HG02623 (cell line): ENCODE measurements around the gene CPOX.
"Not testable (repeated sequence)": the region's sequence is repeated elsewhere in the genome, so short reads cannot be mapped to it uniquely, and the experiment has no call there.

Experiments
- ATAC-seq: cut with Tn5 transposase; IDR thresholded peaks from one replicate; pipeline ENCODE4 v1.9.1; 2021; ENCODE audit warnings: moderate library complexity; ENCODE audit not compliant: unreplicated experiment

Gene CPOX

DNA sequence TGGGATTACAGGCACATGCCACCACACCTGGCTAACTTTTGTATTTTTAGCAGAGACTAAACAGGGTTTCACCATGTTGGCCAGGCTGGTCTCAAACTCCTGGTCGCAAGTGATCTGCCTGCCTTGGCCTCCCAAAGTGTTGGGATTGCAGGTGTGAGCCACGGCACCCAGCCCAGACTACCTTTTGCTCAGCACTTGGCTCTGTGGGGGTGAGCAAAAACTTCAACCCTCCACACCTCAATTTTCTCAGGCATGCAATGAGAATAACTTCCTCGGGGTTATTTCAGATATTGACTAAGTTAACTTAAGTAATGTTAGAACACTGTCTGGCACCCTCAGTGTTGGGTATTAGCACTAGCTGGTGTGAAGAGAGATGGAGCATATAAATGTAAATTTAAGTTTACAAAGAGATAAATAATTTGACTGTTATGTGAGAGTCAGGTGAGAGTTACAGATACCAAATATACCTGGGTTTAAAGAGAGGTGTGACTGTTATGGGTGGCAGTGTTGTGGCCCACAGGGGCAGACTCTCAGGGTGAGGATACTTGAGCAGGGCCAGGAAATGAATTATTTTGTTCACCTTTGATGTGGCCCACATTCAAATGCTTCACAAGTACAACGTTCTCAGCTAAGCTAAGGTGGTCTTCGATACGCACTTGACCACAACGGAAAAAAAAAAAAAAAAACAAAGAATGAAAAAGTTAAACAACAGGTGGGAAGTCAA is 29.0 kb downstream of the CPOX start:
- peak; percentile 15 for ATAC-seq

DNA sequence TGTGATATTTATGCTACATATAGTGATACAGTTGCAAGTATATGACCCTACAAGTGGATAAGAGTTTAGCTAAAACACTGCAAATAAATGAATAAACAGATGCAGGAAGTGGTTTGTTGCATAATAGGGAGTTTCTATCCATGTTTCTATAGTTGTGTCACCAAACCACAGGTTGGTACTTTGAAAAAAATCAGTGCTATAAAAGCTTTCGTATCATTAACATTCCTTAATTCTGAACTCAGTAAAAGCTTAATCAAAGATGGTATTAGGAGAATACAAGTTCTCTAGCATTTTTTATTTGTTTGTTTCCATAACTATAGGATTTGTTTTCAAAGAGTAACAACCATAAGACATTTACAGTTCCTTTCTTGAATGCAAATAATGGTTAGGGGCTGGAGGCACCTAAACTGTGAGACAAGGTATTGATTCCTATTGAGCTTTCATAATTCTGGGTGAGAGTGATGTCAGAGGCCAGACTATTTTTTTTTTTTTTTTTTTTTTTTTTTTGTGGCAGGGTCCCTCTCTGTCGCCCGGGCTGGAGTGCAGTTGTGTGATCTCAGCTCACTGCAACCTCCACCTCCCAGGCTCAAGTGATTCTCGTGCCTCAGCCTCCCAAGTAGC is 29.6 kb downstream of the CPOX start:
- ATAC-seq, result peak; percentile 48

DNA sequence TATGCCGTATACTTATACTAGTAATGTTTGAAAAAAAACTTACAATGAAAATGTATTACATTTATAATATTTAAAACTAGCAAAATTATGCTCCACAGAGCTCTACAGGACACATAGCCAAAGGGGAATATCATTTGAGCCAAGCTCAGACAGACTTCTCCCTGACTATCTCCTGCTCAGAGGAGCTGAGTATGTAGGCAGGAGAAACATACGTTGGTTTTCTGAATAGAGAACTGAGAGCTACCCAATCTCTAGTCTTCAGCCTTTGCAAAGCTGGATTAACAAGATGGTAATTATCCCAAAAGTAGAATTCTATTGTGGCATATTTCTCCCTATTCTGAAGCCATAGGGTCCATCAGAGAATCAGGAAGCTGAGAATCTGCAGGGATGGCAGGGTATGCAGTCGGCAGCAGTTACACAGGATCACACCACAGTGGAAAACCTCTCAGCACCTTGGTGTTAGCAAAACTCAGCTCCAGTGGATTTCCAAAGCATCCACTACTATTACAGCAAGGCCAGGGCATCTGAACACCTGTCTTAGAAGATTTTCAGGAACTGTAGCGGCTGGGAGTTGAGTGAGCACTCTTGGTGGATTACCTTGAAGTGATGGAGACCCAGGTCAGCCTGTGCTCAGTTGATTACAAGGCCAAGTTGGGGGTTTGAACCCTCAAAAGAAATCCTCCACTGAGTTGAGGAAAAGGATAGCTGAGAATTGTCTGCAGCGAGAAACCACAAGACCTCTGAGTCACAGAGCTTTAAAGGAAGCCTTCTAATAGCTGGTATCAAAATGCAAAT is 31.5 kb downstream of the CPOX start:
- no peak for ATAC-seq

DNA sequence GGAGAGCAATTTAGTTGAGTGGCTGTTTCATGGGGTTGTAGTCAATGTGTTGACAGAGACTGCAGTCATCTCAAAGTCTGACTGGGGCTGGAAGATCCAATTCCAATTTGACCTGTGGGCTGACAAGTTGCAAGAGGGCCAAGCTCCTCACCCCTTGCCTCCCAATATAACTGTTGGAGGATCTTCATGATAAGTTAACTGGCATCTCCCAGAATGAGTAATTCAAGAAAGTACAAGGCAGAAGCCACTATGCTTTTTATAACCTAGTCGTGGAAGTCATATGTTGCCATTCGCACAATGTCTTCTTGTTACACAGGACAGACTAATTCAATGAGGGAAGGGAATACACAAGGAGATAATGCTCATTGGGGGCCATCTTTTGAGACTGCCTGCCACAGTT is 32.5 kb downstream of the CPOX start:
- ATAC-seq, result no peak

DNA sequence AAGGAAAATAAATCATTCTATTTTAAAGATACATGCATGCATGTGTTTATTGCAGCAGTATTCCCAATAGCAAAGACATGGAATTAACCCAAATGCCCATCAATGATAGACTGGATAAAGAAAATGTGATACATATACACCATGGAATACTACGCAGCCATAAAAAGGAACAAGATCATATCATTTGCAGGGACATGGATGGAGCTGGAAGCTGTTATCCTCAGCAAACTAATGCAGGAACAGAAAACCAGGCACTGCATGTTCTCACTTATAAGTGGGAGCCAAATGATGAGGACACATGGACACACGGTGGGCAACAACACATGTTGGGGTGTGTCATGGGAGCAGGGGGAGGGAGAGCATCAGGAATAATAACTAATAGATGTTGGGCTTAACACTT is 33.6 kb downstream of the CPOX start:
- not testable (repeated sequence) for ATAC-seq

DNA sequence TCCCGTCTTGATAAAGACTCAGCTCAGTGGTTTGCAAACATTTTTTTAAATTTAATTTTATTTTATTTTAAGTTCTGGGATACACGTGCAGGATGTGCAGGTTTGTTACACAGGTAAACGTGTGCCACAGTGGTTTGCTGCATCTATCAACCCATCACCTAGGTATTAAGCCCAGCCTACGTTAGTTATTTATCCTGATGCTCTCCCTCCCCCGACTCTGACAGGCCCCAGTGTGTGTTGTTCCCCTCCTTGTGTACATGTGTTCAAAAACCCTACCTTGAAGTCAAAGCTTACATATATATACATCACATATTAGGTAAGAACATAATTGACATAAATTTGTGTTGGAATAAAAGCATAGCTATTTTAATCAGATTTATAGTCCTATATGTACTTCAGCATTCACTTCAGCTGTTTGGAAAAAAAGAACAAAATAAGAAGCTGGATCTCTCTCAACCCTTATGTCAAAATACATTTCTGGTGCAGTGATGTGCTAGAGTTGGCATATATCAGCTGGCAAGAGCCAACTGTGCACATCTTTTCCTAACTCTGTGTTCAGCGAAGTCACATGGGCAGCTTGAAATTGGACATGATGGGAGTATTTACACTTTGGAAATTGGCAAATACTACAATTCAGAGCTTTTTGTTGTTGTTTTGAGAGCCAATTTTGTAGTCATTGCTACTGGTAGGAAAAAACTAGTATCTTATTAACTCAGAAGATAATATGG is 35.1 kb downstream of the CPOX start:
- no peak for ATAC-seq

DNA sequence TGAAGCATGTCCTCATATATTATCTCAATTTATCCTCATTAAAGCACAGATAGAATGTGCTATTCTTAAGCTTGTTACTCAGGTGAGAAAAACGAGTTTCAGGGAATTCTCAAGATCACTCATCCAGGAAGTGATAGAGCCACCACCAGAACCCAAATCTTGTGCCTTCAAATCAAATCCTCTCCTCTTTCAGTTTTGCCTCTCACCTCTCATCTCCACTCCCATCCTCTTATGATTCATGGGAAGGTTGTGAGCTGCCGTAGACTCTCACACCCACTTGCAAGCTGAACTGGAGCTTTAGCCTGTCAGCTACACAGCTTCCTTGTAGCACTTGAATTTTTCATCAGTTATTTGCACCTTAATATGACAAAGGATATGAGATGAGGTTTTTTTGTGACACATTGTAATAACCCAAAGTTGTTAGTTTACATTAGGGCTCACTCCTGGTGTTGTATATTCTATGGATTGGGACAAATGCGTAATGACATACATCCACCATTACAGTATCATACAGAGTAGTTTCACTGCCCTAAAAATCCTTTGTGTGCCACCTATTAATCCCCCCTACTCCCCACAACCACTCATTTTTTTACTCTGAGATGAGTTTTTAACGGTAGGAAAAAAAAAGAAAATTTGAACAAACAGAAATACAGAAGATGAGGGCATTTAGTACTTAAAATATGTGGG is 35.9 kb downstream of the CPOX start:
- peak; percentile 22 for ATAC-seq

DNA sequence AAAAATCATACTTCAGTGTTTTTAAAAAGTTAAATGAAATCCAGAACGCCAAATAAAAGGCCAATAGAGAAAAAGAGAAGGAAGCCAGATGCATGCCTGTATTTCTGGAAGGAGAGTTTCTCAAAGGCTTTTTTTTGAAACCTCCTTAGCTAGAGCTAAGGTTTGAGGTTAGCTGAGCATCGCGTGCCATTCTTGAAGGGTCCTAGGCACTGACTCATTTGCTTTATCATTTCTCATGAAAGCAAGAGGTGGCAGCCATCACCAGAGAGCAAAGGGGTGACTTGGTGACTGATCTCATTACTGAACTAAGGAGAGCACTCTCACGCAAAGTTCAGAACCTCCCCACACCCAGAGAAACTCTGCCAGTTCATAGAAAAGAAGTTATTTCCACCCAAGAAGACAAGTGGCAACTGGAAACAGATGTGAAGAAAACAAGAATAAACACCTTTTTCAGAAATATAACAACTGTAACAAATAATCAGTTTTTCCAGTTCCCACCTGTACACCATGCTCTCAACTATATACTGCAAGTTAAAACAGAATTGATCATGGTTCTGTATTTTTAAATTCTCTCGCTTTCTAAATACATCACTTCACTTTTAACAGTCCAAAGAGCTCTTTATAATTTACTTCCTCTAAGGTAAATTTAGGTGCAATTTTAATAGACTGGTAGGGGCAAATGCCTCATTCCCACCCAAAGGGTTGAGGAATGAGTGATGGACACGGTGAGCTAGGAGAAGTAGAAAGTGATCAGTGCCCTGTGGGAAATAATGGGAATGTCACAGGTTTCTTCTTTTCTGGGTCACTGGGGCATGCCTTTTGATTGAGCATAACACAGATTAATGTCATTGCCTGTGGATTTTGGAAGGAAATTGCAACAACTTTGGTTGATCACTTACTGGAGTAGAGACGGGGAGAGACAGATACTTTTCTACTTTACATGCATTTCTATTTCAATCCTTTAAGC is 37.0 kb downstream of the CPOX start:
- ATAC-seq, result peak; percentile 70

DNA sequence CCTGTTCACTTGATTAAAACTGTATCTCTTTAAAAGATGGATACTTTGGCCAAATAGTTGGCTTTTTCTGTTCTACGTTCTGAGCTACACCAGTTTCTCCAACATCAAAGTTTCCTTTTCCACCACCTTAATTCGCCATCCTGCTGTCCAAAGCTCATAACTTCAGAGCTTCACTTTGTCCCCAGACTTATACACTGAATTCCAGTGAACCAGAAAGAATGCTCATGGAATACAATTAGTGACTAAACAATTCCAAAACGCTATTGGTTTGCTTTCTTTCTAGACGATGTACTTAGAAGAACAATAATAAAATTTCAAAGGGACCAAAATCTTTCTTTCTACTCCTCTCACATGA is 38.4 kb downstream of the CPOX start:
- no peak for ATAC-seq

DNA sequence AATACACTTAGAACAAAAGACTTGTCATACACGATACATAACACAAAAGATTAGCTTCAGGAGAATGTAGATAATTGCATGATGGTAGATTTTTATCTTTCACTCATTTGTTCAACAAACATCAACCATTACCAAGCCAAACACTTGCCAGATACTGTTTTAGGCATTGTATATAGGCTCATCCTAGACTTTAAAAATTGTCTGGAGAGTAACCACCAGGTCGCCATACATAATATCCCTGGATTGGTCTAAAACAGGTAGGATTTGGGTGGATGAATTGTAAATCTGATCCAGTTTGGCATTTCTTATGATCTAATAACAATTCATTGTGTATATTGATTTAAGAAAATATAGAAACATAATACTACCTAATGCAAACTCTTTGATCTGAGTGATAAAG is 38.8 kb downstream of the CPOX start:
- ATAC-seq, result no peak

DNA sequence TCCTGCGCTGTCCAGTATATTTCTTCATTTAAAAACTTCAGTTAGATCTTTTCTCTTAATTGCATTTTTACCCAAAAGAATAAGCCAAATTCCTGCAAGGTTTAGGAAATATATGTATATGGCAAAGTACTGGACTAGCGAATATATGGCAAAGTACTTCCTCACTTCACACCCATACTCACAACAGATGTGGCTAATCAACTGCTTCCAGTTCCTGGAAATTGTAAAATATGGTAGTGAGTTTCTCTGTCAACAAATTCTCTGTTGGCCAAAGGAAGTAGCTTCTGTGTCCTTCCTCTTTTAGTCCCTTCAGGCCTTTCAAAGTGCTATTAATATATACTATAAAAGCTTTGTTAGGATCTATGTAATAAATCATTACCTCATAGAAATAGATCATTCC is 39.7 kb downstream of the CPOX start:
- no peak for ATAC-seq

DNA sequence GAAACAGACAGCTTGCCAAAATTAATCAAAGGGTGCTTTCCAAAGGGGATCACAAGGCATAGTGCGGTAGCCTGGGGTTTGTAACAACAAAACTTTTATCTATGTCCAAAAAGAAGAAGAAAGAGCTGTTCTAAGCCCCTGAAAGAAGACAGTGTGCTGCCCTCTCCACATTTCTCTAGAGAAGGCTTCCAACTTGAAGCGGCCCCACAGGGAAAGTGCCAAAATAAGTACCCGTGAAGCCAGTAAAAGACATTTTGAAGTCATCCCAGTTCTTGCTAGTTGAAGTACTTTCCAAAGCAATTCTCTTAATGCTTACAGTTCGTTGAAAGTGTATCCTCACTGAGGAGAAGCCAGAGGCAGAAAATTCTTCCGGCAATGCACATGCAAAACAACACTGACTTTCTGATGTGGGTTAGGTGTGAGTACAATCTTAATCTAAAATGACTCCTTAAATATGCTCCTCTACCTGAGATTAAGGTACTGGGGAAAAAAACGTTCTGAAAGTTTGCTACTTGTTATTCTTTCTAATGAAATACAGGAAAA is 40.3 kb downstream of the CPOX start:
- ATAC-seq, result no peak

DNA sequence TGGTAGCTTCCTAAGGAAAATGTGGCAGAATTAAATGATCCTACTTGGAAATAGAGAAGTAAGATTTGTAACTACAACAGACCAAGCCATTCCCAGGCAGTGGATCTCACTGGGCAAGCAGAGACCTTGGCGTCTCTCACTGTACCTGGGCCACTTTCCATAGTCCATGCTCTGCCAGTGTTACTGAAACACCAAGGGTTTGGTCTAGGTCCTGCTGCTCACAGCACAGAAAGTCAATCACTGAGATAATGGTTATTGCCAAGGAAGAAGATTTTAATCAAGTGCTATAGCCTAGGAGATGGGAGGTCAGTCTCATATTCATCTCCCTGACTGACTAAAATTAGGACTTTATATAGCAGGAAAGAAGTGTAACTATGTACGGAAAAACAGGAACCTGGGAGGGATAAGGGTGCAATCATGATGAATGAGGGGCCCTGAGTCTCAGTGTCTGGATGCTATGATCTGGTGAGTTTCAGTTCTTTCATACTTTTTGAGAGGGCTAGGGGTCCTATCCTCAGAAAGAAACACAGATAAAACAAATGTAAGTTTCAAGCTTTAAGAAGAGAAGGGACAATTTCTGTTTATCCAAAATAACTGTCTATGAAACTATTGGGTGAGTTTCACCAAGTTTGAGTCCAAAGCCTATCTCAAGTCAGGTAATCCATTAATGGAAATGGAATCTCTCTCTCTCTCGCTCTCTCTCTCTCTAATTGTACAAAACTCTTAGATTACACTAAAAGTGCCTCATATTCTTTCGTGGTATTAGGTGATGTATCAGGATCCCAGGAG is 41.0 kb downstream of the CPOX start:
- ATAC-seq, result no peak

DNA sequence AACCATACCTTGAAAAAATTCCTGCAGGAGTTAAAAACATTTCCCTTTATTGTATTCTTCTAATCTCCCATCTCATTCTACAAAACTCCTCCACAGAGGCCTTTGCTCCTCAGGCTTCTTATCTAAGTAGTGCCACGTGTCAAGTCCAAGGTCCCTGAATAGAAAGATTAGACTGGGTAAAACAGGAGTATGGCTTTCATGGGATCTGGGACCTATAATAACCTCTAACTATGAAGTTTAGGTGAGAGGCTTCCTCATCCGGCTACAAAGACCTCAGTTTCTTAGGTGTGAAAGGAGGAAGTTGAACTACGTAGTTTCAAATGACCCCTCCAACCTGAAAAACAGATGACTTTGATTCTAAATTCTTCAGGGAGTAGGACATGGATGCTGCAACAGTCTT is 41.7 kb downstream of the CPOX start:
- ATAC-seq, result no peak

DNA sequence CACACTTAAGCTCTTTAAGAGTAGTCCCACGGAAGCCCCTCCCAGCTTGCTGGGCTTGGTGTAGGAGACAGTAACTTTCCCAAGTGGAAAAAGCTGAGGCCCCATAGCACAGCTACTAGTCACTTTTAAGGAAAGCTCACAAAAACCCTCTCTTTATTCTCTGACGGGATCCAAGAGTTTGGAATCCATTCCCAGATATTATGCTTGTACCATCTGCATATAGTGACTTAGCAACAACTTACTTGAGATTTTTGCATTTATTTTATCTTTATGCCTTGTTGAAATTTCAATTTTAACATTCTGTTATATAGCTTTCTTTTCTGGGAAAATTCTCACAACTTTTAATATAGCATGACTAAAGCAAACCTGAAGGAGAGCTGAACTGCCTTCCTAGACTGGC is 42.2 kb downstream of the CPOX start:
- no peak for ATAC-seq

DNA sequence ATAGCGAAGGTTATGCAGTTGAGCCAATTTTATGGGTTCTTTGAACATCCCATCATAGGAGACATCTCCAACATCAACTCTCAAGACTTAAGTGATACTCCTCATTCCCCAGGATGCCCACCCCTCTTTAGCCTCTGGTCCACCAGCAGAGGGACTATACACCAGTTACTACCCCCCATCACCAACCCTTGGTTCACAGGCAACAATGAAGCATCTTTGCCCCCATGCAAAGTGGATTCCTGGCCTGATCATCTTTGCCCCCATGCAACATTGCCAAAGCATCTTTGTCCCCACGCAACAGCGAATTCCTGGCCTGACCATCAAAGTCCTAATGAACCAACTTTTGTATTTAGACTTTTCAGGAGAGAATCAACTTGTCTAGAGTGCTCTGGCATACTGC is 42.6 kb downstream of the CPOX start:
- no peak for ATAC-seq

DNA sequence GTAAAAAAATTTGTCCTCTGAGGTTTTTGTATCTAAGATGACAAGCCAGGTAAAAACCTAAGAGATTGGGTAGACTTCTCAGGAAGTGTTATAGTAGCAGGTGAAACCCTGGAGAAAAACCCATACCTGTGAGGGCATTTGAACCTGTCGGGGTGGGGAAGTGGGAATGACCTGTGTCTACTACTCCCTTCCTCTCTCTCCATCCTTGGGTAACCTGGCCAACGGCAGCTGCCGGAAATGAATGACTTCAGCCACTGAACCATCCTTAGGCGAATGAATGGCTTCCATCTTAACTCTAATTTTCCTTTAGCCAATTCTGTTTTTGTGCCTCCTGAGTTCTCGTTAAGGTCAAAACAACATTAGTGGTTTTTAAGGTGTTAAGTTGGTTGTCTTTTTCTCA is 44.9 kb downstream of the CPOX start:
- ATAC-seq, result no peak

DNA sequence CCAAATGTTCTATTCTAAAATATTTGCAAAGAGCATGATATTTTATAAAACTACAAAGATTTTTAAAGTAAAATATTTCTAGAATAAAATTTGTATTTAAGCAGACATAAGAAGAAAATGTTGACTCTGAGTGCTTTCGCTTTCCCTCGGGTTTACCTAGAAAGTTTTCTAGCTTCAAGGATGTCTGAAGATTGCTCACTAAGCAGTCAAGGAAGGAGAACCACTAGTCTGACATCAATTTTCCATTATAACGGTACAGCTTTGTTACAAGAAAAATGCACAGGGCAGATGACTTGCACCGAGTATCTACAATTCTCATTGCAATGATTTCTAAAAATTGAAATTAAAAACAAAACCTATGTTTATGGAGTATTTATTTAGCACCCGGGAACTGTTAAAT is 47.5 kb downstream of the CPOX start:
- ATAC-seq, result peak; percentile 48

DNA sequence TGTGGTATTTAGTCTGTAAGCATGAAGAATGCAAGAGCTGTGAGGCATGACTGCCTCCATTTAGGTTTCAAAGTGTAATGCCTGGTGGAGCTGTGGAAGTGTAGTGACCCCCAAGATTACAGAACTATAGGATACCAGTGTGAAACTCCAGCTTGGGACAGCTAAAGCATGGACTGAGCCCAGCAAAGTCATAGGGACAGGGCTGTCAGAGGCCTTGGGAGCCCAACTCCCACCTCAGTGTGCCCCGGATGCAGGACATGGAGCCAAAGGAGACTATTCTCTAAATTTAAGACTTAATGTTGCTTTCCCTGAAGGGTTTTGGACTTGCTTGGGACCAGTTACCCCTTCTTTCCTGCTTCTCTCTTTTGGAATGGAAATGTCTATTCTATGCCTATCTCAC is 50.8 kb downstream of the CPOX start:
- no peak for ATAC-seq
